Measurements from ENCODE around the gene ASPSCR1. TPM values are rescaled to one million over a fixed set of nuclear protein-coding genes. Genes with fewer than 3 reads are reported as not detected.
A peak's percentile ranks its signal among the peaks of the same experiment; 100 is the strongest.

ASPSCR1 gene
- total and polyA plus RNA-seq, 2 donors from 2014 or later, result 35.2 to 57.5 TPM

DNA sequence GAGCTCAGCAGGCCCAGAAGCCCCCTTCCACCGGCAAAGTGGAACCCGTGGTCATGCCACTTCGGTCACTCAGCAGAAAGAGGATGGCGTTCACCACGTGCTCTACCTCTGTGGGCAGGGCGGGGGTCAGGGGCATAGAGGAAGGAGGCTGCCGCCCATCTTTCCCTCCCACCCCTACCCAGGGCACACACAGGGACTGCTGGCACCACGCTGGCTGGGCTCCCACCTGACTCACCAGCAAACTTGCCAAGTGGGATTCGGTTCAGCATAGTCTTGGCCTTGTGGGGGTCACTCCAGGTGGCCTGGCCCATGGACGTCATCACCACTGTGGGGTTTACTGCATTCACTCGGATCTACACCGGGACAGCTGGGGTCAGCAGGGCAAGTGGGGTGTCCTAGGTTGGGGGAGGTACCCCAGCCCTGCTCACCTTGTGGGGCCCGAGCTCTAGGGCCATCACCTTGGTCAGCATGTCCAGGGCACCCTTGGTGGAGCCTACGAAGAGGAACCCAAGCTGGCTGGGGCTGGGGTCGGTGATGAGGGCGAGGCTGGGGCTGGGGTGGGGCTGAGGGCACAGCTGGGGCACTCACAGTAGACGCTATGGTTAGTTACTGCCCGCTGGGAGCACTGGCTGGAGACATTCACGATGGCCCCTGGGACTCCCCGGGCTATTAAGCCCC, 58.7 kb downstream of the ASPSCR1 start:
- TF ChIP-seq, protein P1, sequence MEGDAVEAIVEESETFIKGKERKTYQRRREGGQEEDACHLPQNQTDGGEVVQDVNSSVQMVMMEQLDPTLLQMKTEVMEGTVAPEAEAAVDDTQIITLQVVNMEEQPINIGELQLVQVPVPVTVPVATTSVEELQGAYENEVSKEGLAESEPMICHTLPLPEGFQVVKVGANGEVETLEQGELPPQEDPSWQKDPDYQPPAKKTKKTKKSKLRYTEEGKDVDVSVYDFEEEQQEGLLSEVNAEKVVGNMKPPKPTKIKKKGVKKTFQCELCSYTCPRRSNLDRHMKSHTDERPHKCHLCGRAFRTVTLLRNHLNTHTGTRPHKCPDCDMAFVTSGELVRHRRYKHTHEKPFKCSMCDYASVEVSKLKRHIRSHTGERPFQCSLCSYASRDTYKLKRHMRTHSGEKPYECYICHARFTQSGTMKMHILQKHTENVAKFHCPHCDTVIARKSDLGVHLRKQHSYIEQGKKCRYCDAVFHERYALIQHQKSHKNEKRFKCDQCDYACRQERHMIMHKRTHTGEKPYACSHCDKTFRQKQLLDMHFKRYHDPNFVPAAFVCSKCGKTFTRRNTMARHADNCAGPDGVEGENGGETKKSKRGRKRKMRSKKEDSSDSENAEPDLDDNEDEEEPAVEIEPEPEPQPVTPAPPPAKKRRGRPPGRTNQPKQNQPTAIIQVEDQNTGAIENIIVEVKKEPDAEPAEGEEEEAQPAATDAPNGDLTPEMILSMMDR (IDR thresholded peaks at IDR 0.05; ENCODE audit: borderline replicate concordance, extremely low read depth, insufficient read depth), result no peak
- Histone ChIP-seq H3K4me3 (ENCODE audit: low read length in 3 of 3) (peak overlapping the region in 2 of 3 donors; percentile 41 to 84), H3K9ac (ENCODE audit: low read length in 3 of 3) (peak overlapping the region in 1 of 3 donors; percentile 91), H3K9me3 (ENCODE audit: control insufficient read depth in 2 of 3, insufficient read depth in 1 of 3, low read length in 3 of 3) (no peaks in the 10 kb centered on the region), H3K4me1 (ENCODE audit: control insufficient read depth in 2 of 3, insufficient read depth in 2 of 3, low read depth in 1 of 3, low read length in 3 of 3) (peaks cover 3 to 19% (median 5%) of the 10 kb centered on the region in 3 donors), H3K36me3 (ENCODE audit: control insufficient read depth in 2 of 3, insufficient read depth in 3 of 3, low read length in 3 of 3) (peaks cover 0 to 7% (median 0%) of the 10 kb centered on the region in 3 donors), H3K27ac (ENCODE audit: low read depth in 2 of 2, low read length in 2 of 2) (peak overlapping the region in 1 of 2 donors; percentile 99), H3K27me3 (ENCODE audit: control insufficient read depth, insufficient read depth, low read length) (no peaks in the 10 kb centered on the region)
- intact Hi-C loops (cut with DNase I), result loop anchor here (10.0 kb wide), 1 partner anchor 119 kb away; no protein-coding TSS in a partner anchor
- DNase-seq (no peak), FAIRE-seq (no peak)

DNA sequence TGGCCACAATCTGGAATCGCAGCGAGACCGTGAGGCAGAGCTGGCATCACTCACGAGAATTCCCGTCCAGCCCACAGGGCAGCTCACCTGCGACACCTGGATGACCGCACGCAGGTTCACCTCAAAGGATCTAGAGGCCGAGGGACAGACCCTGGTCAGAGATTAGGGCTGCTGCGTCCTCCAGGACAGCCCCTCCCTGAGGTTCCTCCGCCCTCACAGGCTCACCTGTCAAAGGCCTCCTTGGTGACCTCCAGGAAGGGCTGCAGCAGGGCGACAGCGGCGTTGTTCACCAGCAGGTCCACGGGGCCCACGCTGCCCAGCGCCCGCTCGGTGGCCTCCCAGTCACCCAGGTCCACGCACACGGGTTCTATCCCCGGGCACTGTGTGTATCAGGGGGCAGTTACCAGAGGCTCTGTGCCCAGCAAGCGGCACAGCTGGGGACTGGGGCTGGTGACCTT, 59.2 kb downstream of the ASPSCR1 start:
- peak overlapping the region; percentile 41 to 84 (median 50) for H3K4me3 ChIP-seq (ENCODE audit: low read length in 3 of 3)
- peaks cover 3 to 19% (median 5%) of the 10 kb centered on the region in 3 donors for H3K4me1 ChIP-seq (ENCODE audit: control insufficient read depth in 2 of 3, insufficient read depth in 2 of 3, low read depth in 1 of 3, low read length in 3 of 3)
- intact Hi-C loops (cut with DNase I), result loop anchor here (10.0 kb wide), 1 partner anchor 118 kb away; no protein-coding TSS in a partner anchor
- H3K9me3 ChIP-seq (ENCODE audit: control insufficient read depth in 2 of 3, insufficient read depth in 1 of 3, low read length in 3 of 3), result no peaks in the 10 kb centered on the region
- H3K27ac ChIP-seq (ENCODE audit: low read depth in 2 of 2, low read length in 2 of 2), result peak overlapping the region; percentile 96 to 99
- TF ChIP-seq, protein P1 (IDR thresholded peaks at IDR 0.05; ENCODE audit: borderline replicate concordance, extremely low read depth, insufficient read depth), result no peak
- DNase-seq (no peak), FAIRE-seq (no peak)
- no peaks in the 10 kb centered on the region for H3K27me3 ChIP-seq (ENCODE audit: control insufficient read depth, insufficient read depth, low read length)
- peak overlapping the region in 2 of 3 donors; percentile 84 to 91 for H3K9ac ChIP-seq (ENCODE audit: low read length in 3 of 3)
- H3K36me3 ChIP-seq (ENCODE audit: control insufficient read depth in 2 of 3, insufficient read depth in 3 of 3, low read length in 3 of 3), result peaks cover 0 to 7% (median 0%) of the 10 kb centered on the region in 3 donors

DNA sequence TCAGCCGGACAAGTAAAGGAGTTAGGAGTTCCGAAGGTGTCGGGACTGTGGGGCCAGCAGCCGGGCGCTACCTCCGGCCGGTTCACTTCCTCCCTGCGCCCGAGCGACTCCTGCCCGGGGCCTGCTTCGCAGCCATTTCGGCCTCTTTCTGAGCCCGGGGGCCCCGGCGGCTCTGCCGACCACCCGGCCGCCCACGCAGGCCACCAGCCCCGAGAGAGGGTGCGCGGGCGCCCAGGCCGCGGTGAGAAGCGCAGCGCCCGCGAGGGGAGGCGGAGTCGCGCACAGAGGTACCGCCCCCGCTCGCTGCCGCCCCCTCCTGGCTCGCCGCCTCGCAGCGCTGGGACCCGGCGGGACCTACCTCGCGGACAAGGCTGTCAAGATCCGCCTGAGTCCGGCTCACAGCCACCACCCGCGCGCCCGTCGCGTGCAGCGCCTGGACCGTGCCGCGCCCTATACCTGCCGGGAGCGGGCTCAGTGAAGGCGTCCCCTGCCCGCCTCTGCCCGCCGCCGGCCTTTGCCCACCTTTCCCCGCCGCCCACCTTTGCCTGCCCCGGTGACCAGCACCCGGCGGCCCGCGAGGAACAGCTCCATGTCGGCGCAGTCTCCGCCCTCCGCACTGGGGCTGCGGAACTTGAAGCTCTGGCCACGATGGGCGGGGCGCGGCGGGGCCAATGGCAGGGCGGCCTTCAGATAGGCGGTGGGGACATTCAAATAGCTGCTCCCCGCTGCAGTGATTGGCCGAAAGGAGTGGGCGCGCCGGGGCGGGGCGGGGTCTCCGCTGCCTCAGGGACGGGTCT, 59.9 kb downstream of the ASPSCR1 start, which contains the start of gene DCXR:
Gene DCXR, minus strand, starts transcription at position 606 of the 797 bp plus-strand sequence. Its CDS starts 15 bp downstream, at position 591.
- intact Hi-C loops (cut with DNase I), result loop anchor here (10.0 kb wide), 1 partner anchor 118 kb away; no protein-coding TSS in a partner anchor
- Histone ChIP-seq H3K4me3 (ENCODE audit: low read length in 3 of 3) (peak within 1 kb of the TSS; percentile 50 to 84 (median 69)), H3K27ac (ENCODE audit: low read depth in 2 of 2, low read length in 2 of 2) (peak within 1 kb of the TSS; percentile 96 to 99), H3K36me3 (ENCODE audit: control insufficient read depth in 2 of 3, insufficient read depth in 3 of 3, low read length in 3 of 3) (peaks cover 0 to 7% (median 0%) of the 10 kb centered on the region in 3 donors), H3K4me1 (ENCODE audit: control insufficient read depth in 2 of 3, insufficient read depth in 2 of 3, low read depth in 1 of 3, low read length in 3 of 3) (peaks cover 3 to 17% (median 5%) of the 10 kb centered on the region in 3 donors), H3K9ac (ENCODE audit: low read length in 3 of 3) (peak within 1 kb of the TSS in 2 of 3 donors; percentile 84 to 91), H3K27me3 (ENCODE audit: control insufficient read depth, insufficient read depth, low read length) (no peaks in the 10 kb centered on the region), H3K9me3 (ENCODE audit: control insufficient read depth in 2 of 3, insufficient read depth in 1 of 3, low read length in 3 of 3) (no peaks in the 10 kb centered on the region)
- TF ChIP-seq, protein P1 (IDR thresholded peaks at IDR 0.05; ENCODE audit: borderline replicate concordance, extremely low read depth, insufficient read depth), result peak; percentile 79
- FAIRE-seq, result peak; percentile 75
- DNase-seq, result peak; percentile 97 to 99 (median 98)

All from kidney (tissue), 14 donors.